Right ventricle myocardium superior (tissue), 1 donor: ENCODE results near the gene OPN1MW. TPM values are rescaled to one million over a fixed set of nuclear protein-coding genes. Genes with fewer than 3 reads are reported as not detected.
"Not testable (repeated sequence)": the region's sequence is repeated elsewhere in the genome, so short reads cannot be mapped to it uniquely, and the experiment has no call there.

ENCODE experiments used
- ATAC-seq: fragments of 200-7000 bp; cut with Tn5 transposase; one replicate; pipeline ENCODE4 v1.9.1; 2020; ENCODE audit warnings: mild to moderate bottlenecking; ENCODE audit not compliant: poor library complexity
- DNase-seq: peaks from one replicate; pipeline ENCODE4 v3.0.0-alpha.2; 2020
- intact Hi-C: fragments of 100-400 bp; cut with DNase I; formaldehyde crosslinking; loops from one replicate; pipeline ENCODE4 v1.11.2; 2022
- long read RNA-seq: library from polyadenylated mRNA; unstranded; transcript quantifications from one replicate; pipeline ENCODE4 v2.0.0, GENCODE V29; 2021
- total RNA-seq: library from RNA; stranded (reverse); fragmentation: NEBNext Ultra II Directional; extraction: Animal tissue kit (Norgen Biotek cat#: 25700); gene quantifications from one replicate; pipeline ENCODE4 v1.2.1, GENCODE V29; 2021
- donor health status: DM: no; HTN: yes; CAD: no; lungs with severe emphysema.

Gene OPN1MW
- not detected for total RNA-seq
- long read RNA-seq: 0 reads

GRCh38 chrX:154182296-154182695 is at the start of gene OPN1MW:
OPN1MW (plus strand) TSS chrX:154182596; CDS start chrX:154182678, 82 bp downstream.
- ATAC-seq, intact Hi-C loops, DNase-seq: not testable (repeated sequence)

GRCh38 chrX:154135458-154136229 is 46.8 kb upstream of the OPN1MW start:
- intact Hi-C loops: no loop called here
- ATAC-seq: peak; percentile 26
- DNase-seq: no peak

- peak; percentile 93 for ATAC-seq
- intact Hi-C loops: no loop called here
- DNase-seq: peak; percentile 78
Measured at GRCh38 chrX:154136627-154137161, 45.7 kb upstream of the OPN1MW start.

GRCh38 chrX:154138857-154139256 is 43.5 kb upstream of the OPN1MW start:
- no peak for DNase-seq
- intact Hi-C loops: no loop called here
- no peak for ATAC-seq

GRCh38 chrX:154140206-154140605 is 42.2 kb upstream of the OPN1MW start:
- intact Hi-C loops: no loop called here
- no peak for ATAC-seq
- no peak for DNase-seq

- intact Hi-C loops: no loop called here
- DNase-seq: no peak
- no peak for ATAC-seq
Measured at GRCh38 chrX:154140742-154141141, 41.7 kb upstream of the OPN1MW start.

- intact Hi-C loops: no loop called here
- DNase-seq (no peak), ATAC-seq (no peak)
Measured at GRCh38 chrX:154142386-154142785, 40.0 kb upstream of the OPN1MW start.

- ATAC-seq: no peak
- intact Hi-C loops: no loop called here
- no peak for DNase-seq
Measured at GRCh38 chrX:154142950-154143745, 39.2 kb upstream of the OPN1MW start.

GRCh38 chrX:154144010-154144409 is 38.4 kb upstream of the OPN1MW start, which contains the start of gene OPN1LW:
OPN1LW (plus strand) TSS chrX:154144243; CDS start chrX:154144284, 41 bp downstream.
- DNase-seq, ATAC-seq, intact Hi-C loops: not testable (repeated sequence)

- intact Hi-C loops, ATAC-seq, DNase-seq: not testable (repeated sequence)
Measured at GRCh38 chrX:154151030-154151429, 31.4 kb upstream of the OPN1MW start.

- intact Hi-C loops, DNase-seq, ATAC-seq: not testable (repeated sequence)
Measured at GRCh38 chrX:154156221-154156620, 26.2 kb upstream of the OPN1MW start.

GRCh38 chrX:154157207-154157606 is 25.2 kb upstream of the OPN1MW start:
- intact Hi-C loops, DNase-seq: not testable (repeated sequence)
- ATAC-seq: peak; percentile 39

- intact Hi-C loops: not testable (repeated sequence)
Measured at GRCh38 chrX:154159345-154159744, 23.1 kb upstream of the OPN1MW start.

GRCh38 chrX:154164902-154165301 is 17.5 kb upstream of the OPN1MW start:
- DNase-seq, intact Hi-C loops, ATAC-seq: not testable (repeated sequence)

More at GRCh38 chrX:154159345-154159744, 23.1 kb upstream of the OPN1MW start:
- ATAC-seq, DNase-seq: not testable (repeated sequence)

- ATAC-seq, DNase-seq, intact Hi-C loops: not testable (repeated sequence)
Measured at GRCh38 chrX:154168384-154168783, 14.0 kb upstream of the OPN1MW start.

- DNase-seq, intact Hi-C loops: not testable (repeated sequence)
- ATAC-seq: peak; percentile 85
Measured at GRCh38 chrX:154172535-154172943, 9.9 kb upstream of the OPN1MW start.

- ATAC-seq, DNase-seq, intact Hi-C loops: not testable (repeated sequence)
Measured at GRCh38 chrX:154174356-154174755, 8.0 kb upstream of the OPN1MW start.

- intact Hi-C loops, ATAC-seq, DNase-seq: not testable (repeated sequence)
Measured at GRCh38 chrX:154183794-154184193, 1.4 kb downstream of the OPN1MW start.

GRCh38 chrX:154192846-154193245 is 10.4 kb downstream of the OPN1MW start:
- intact Hi-C loops, ATAC-seq, DNase-seq: not testable (repeated sequence)
